Measurements from ENCODE around the gene ADAMTSL1. TPM values are rescaled to one million over a fixed set of nuclear protein-coding genes. Genes with fewer than 3 reads are reported as not detected.

The ADAMTSL1 gene
- total and polyA plus RNA-seq, 2 of the 8 experiments (the other 6 are each of a cell fraction or from before 2014, with no cell fraction given): 0.84 to 1.1 TPM

- Histone ChIP-seq H3K18ac (ENCODE audit: extremely low read depth, low read length) (no peak overlapping the region), H4K20me1 (replicated peaks in 1 of 2; ENCODE audit: control insufficient read depth in 1 of 2, insufficient read depth in 2 of 2, low read length in 2 of 2) (no peaks in the 10 kb centered on the region), H4K5ac (ENCODE audit: insufficient read length, low read depth, low read length) (no peak overlapping the region), H3K56ac (replicated peaks; ENCODE audit: insufficient read length, low read depth, low read length) (no peak overlapping the region), H3K14ac (ENCODE audit: insufficient read length) (no peak overlapping the region), H2BK20ac (ENCODE audit: low read length) (no peak overlapping the region), H2BK5ac (ENCODE audit: low read depth, low read length) (no peak overlapping the region), H2AFZ (ENCODE audit: low read length) (no peak overlapping the region), H2BK15ac (ENCODE audit: low read length) (no peak overlapping the region), H3K27ac (ENCODE audit: low read depth, low read length) (no peak overlapping the region), H3K23ac (ENCODE audit: insufficient read length) (no peak overlapping the region), H3K4me2 (ENCODE audit: insufficient read depth in 1 of 2, low read depth in 2 of 2, low read length in 2 of 2) (no peak overlapping the region), H3K79me2 (ENCODE audit: control insufficient read depth in 1 of 2, insufficient read depth in 2 of 2, low read length in 2 of 2) (no peaks in the 10 kb centered on the region), H3K36me3 (ENCODE audit: control insufficient read depth in 2 of 4, insufficient read depth in 4 of 4, low read length in 3 of 4) (no peaks in the 10 kb centered on the region), H3K4me1 (replicated peaks in 1 of 4; ENCODE audit: control insufficient read depth in 3 of 4, insufficient read depth in 4 of 4, low read length in 3 of 4) (0 out of 7 replicates have a peak, but pooled peaks cover 0 to 3% (median 0%) of the 10 kb centered on the region in 4 experiments), H2BK12ac (ENCODE audit: low read depth, low read length) (no peak overlapping the region), H4K91ac (replicated peaks; ENCODE audit: insufficient read length, low read length) (no peak overlapping the region), H3K23me2 (ENCODE audit: low read depth, low read length) (no peaks in the 10 kb centered on the region), H3K79me1 (ENCODE audit: low read depth, low read length) (no peaks in the 10 kb centered on the region), H3K4ac (replicated peaks; ENCODE audit: insufficient read length, low read depth, low read length) (no peak overlapping the region), H2BK120ac (replicated peaks; ENCODE audit: low read depth, low read length) (no peak overlapping the region), H2AK5ac (ENCODE audit: low read depth, low read length) (no peak overlapping the region), H3K9me3 (ENCODE audit: insufficient read depth in 2 of 2, low read depth in 1 of 2, low read length in 1 of 2) (no peaks in the 10 kb centered on the region), H3K4me3 (ENCODE audit: extremely low read depth in 1 of 4, insufficient read depth in 2 of 4, low read depth in 3 of 4, low read length in 4 of 4) (no peak overlapping the region), H4K8ac (ENCODE audit: extremely low read depth, insufficient read depth, low read length) (no peak overlapping the region; the same call in 1 of the 2 replicates), H3K9ac (replicated peaks in 1 of 4; ENCODE audit: extremely low read depth in 1 of 4, low read depth in 3 of 4, low read length in 3 of 4) (no peak overlapping the region), H3K27me3 (replicated peaks in 1 of 4; ENCODE audit: control insufficient read depth in 3 of 4, extremely low read depth in 1 of 4, insufficient read depth in 3 of 4, low read length in 3 of 4) (no peaks in the 10 kb centered on the region; a peak in 1 of 7 replicates)
- ChIA-PET CTCF (ENCODE audit: partially characterized antibody) (interaction anchor here (0.9 kb wide), 1 partner anchor 15 kb away, joined by 3 read pairs; no protein-coding TSS in a partner anchor), POLR2A (ENCODE audit: partially characterized antibody) (no interaction called here)
- DNase-seq (ENCODE audit: low read depth in 1 of 2, low spot score in 2 of 2) (no peak), FAIRE-seq (no peak)
- 89% methylated on average over 11 of the region's 11 CpGs; no CpG with 5 or more reads in 1 of the 2 experiments for WGBS, 2 experiments (ENCODE audit: extremely low coverage in 1 of 2, insufficient coverage in 1 of 2, insufficient read length in 1 of 2, insufficient replicate concordance in 2 of 2, low coverage in 1 of 2, low lambda C conversion rate in 2 of 2, missing lambda C conversion rate in 1 of 2)
- TF ChIP-seq TEAD4 (IDR thresholded peaks at IDR 0.05; ENCODE audit: low read depth, low read length): no peak
- TF ChIP-seq, protein P1, sequence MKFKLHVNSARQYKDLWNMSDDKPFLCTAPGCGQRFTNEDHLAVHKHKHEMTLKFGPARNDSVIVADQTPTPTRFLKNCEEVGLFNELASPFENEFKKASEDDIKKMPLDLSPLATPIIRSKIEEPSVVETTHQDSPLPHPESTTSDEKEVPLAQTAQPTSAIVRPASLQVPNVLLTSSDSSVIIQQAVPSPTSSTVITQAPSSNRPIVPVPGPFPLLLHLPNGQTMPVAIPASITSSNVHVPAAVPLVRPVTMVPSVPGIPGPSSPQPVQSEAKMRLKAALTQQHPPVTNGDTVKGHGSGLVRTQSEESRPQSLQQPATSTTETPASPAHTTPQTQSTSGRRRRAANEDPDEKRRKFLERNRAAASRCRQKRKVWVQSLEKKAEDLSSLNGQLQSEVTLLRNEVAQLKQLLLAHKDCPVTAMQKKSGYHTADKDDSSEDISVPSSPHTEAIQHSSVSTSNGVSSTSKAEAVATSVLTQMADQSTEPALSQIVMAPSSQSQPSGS (IDR thresholded peaks at IDR 0.05; ENCODE audit: low read length): no peak
- TF ChIP-seq NRF1 (IDR thresholded peaks at IDR 0.05; ENCODE audit: low read depth, low read length): no peak
- TF ChIP-seq PHF8 (conservative IDR thresholded peaks at IDR 0.05; ENCODE audit: low read depth, low read length): no peak
- TF ChIP-seq POLR2A (IDR thresholded peaks at IDR 0.05; ENCODE audit: control extremely low read depth in 1 of 2, low read depth in 2 of 2, low read length in 2 of 2): no peak
- no peak for TF ChIP-seq ZNF274 (IDR thresholded peaks at IDR 0.05; ENCODE audit: borderline replicate concordance, extremely low read depth, low read length)
- TF ChIP-seq CHD1 (IDR thresholded peaks at IDR 0.05; ENCODE audit: low read depth, low read length): no peak
- no peak for TF ChIP-seq HDAC6 (IDR thresholded peaks at IDR 0.05; ENCODE audit: low read depth, low read length)
- no peak for TF ChIP-seq RXRA (IDR thresholded peaks at IDR 0.05; ENCODE audit: insufficient read depth, low read depth, low read length)
- no peak for TF ChIP-seq SRF (IDR thresholded peaks at IDR 0.05; ENCODE audit: low read depth, low read length)
- no peak for TF ChIP-seq SP2 (IDR thresholded peaks at IDR 0.05; ENCODE audit: low read length)
- TF ChIP-seq CEBPB (IDR thresholded peaks at IDR 0.05; ENCODE audit: low read depth, low read length): no peak
Observed at GRCh38 chr9:18905028-18905882, 431.3 kb downstream of the ADAMTSL1 start.

Data from H1 (cell line).